GM21423 (cell line): ENCODE measurements around the gene ANKEF1.

Experiments
- ATAC-seq: cut with Tn5 transposase; IDR thresholded peaks from one replicate; pipeline ENCODE4 v1.9.1; 2021; ENCODE audit warnings: mild to moderate bottlenecking, moderate library complexity; ENCODE audit not compliant: unreplicated experiment

ANKEF1 gene

GRCh38 chr20:10078403-10078802 is 43.6 kb downstream of the ANKEF1 start:
- no peak for ATAC-seq

- ATAC-seq = no peak
These were observed 45.2 kb downstream of the ANKEF1 start for GRCh38 chr20:10079964-10080363.

- ATAC-seq = no peak
These were observed 45.8 kb downstream of the ANKEF1 start for GRCh38 chr20:10080574-10080973.

- ATAC-seq = no peak
These were observed 55.2 kb downstream of the ANKEF1 start for GRCh38 chr20:10089871-10090587.

- ATAC-seq = no peak
These were observed 55.9 kb downstream of the ANKEF1 start for GRCh38 chr20:10090588-10091166.

- no peak for ATAC-seq
These were observed 58.4 kb downstream of the ANKEF1 start for GRCh38 chr20:10093087-10093591.

GRCh38 chr20:10094566-10095173 is 59.9 kb downstream of the ANKEF1 start:
- no peak for ATAC-seq

GRCh38 chr20:10096790-10097189 is 62.0 kb downstream of the ANKEF1 start:
- no peak for ATAC-seq

- ATAC-seq = no peak
These were observed 70.3 kb downstream of the ANKEF1 start for GRCh38 chr20:10105046-10105445.
